HCT116 (cell line): ENCODE data around the gene SLC9B2.

ENCODE experiments used
- CEBPB ChIP-seq: IDR thresholded peaks from 2 replicates; pipeline ENCODE4 v1.6.1; 2012; ENCODE audit warnings: low read depth
- EGR1 ChIP-seq: IDR thresholded peaks from 2 replicates; pipeline ENCODE4 v1.6.1; 2012; ENCODE audit warnings: low read depth
- EZH2 ChIP-seq: fragments of 200-600 bp; sonication (generic); IDR thresholded peaks from 2 replicates; pipeline ENCODE4 v1.6.1; 2017; ENCODE audit warnings: antibody characterized with exemption, mixed run types
- EZH2phosphoT487 ChIP-seq: fragments of 200-600 bp; IDR thresholded peaks from 2 replicates; pipeline ENCODE4 v1.6.1; 2018; ENCODE audit warnings: antibody characterized with exemption, borderline replicate concordance
- FOSL1 ChIP-seq: IDR thresholded peaks from 2 replicates; pipeline ENCODE4 v1.6.1; 2012; ENCODE audit warnings: low read depth
- JUND ChIP-seq: IDR thresholded peaks from 2 replicates; pipeline ENCODE4 v1.6.1; 2012
- POLR2A ChIP-seq: IDR thresholded peaks from 2 replicates; pipeline ENCODE4 v1.7.0; 2011; ENCODE audit warnings: borderline replicate concordance; ENCODE audit not compliant: insufficient read depth, insufficient read length; ENCODE audit errors: extremely low read depth
- POLR2AphosphoS5 ChIP-seq: IDR thresholded peaks from 2 replicates; pipeline ENCODE4 v1.6.1; 2011; ENCODE audit warnings: mild to moderate bottlenecking, low read depth, low read length, moderate library complexity
- RAD21 ChIP-seq: IDR thresholded peaks from 2 replicates; pipeline ENCODE4 v1.6.1; 2012; ENCODE audit warnings: low read depth, mild to moderate bottlenecking
- YY1 ChIP-seq: IDR thresholded peaks from 2 replicates; pipeline ENCODE4 v1.6.1; 2011; ENCODE audit warnings: low read length, low read depth, moderate library complexity, mild to moderate bottlenecking; ENCODE audit not compliant: insufficient replicate concordance; ENCODE audit errors: extremely low read depth
- ZFX ChIP-seq: fragments of 450-650 bp; IDR thresholded peaks from 2 replicates; pipeline ENCODE4 v1.6.1; 2017
- TF ChIP-seq, protein P1 (sequence below), 3 experiments: fragments of 200-600 bp in 1 of 3; sonication (generic) in 1 of 3; IDR thresholded peaks in 2 of 3; conservative IDR thresholded peaks in 1 of 3; 2 replicates each; pipeline ENCODE4 v1.5.1; 2012 to 2017; ENCODE audit warnings: low read depth in 2 of 3, low read length in 2 of 3, antibody characterized with exemption in 1 of 3, borderline replicate concordance in 1 of 3, control low read depth in 1 of 3, mild to moderate bottlenecking in 1 of 3, mixed read lengths in 1 of 3, mixed run types in 1 of 3, moderate library complexity in 1 of 3; ENCODE audit not compliant: insufficient read depth in 1 of 3
- TF ChIP-seq, protein P2 (sequence below): IDR thresholded peaks from 2 replicates; pipeline ENCODE4 v1.6.1; 2012
- TF ChIP-seq, protein P3 (sequence below): IDR thresholded peaks from 2 replicates; pipeline ENCODE4 v1.6.1; 2012; ENCODE audit warnings: low read depth

DNA sequence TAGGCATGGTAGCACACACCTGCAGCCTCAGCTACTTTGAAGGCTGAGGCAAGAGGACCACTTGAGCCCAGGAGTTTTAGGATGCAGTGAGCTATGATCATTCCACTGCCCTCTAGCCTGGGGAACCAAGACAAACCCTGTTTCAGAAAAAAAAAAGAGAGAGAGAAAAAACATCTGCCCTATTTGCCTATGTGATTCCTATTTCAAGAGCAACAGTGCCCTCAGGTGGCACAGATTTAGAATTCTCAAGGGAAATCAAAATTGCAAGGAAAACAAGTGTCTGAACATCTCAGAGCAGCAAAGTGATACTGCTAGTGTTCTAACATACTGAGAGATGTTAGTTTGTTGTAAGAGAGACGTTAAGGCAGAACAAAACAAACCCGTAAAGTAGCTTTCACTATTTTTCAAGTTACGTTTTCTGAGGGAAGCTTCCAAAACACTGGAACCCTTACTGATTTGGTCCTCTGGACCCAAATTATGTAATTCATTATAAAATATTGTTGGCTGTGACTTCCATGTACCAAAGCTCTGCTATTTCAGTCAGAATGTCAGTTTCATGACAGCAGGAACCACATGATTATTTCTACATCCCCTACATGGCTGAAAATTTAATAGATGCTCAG is 15.2 kb upstream of the SLC9B2 start:
- TF ChIP-seq POLR2A, result no peak
- no peak for TF ChIP-seq POLR2AphosphoS5
- no peak for TF ChIP-seq EZH2
- TF ChIP-seq, protein P1, sequence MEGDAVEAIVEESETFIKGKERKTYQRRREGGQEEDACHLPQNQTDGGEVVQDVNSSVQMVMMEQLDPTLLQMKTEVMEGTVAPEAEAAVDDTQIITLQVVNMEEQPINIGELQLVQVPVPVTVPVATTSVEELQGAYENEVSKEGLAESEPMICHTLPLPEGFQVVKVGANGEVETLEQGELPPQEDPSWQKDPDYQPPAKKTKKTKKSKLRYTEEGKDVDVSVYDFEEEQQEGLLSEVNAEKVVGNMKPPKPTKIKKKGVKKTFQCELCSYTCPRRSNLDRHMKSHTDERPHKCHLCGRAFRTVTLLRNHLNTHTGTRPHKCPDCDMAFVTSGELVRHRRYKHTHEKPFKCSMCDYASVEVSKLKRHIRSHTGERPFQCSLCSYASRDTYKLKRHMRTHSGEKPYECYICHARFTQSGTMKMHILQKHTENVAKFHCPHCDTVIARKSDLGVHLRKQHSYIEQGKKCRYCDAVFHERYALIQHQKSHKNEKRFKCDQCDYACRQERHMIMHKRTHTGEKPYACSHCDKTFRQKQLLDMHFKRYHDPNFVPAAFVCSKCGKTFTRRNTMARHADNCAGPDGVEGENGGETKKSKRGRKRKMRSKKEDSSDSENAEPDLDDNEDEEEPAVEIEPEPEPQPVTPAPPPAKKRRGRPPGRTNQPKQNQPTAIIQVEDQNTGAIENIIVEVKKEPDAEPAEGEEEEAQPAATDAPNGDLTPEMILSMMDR (IDR thresholded peaks at IDR 0.05 in 2 of 3, conservative IDR thresholded peaks at IDR 0.05 in 1 of 3; ENCODE audit: borderline replicate concordance in 1 of 3, insufficient read depth in 1 of 3, low read depth in 2 of 3, low read length in 2 of 3), result peak; percentile 59 to 88 (median 77)
- TF ChIP-seq RAD21, result peak; percentile 92
- TF ChIP-seq EZH2phosphoT487, result no peak
- no peak for TF ChIP-seq ZFX
- TF ChIP-seq, protein P2, sequence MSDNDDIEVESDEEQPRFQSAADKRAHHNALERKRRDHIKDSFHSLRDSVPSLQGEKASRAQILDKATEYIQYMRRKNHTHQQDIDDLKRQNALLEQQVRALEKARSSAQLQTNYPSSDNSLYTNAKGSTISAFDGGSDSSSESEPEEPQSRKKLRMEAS, result no peak
- TF ChIP-seq, protein P3, sequence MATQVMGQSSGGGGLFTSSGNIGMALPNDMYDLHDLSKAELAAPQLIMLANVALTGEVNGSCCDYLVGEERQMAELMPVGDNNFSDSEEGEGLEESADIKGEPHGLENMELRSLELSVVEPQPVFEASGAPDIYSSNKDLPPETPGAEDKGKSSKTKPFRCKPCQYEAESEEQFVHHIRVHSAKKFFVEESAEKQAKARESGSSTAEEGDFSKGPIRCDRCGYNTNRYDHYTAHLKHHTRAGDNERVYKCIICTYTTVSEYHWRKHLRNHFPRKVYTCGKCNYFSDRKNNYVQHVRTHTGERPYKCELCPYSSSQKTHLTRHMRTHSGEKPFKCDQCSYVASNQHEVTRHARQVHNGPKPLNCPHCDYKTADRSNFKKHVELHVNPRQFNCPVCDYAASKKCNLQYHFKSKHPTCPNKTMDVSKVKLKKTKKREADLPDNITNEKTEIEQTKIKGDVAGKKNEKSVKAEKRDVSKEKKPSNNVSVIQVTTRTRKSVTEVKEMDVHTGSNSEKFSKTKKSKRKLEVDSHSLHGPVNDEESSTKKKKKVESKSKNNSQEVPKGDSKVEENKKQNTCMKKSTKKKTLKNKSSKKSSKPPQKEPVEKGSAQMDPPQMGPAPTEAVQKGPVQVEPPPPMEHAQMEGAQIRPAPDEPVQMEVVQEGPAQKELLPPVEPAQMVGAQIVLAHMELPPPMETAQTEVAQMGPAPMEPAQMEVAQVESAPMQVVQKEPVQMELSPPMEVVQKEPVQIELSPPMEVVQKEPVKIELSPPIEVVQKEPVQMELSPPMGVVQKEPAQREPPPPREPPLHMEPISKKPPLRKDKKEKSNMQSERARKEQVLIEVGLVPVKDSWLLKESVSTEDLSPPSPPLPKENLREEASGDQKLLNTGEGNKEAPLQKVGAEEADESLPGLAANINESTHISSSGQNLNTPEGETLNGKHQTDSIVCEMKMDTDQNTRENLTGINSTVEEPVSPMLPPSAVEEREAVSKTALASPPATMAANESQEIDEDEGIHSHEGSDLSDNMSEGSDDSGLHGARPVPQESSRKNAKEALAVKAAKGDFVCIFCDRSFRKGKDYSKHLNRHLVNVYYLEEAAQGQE, result no peak
- TF ChIP-seq FOSL1, result no peak
- TF ChIP-seq JUND, result no peak
- TF ChIP-seq EGR1, result no peak
- TF ChIP-seq YY1, result no peak
- no peak for TF ChIP-seq CEBPB
